HG03060 (cell line): ENCODE data around the gene MYH10.
"Not testable (repeated sequence)": the region's sequence is repeated elsewhere in the genome, so short reads cannot be mapped to it uniquely, and the experiment has no call there.

Source experiments
- ATAC-seq: cut with Tn5 transposase; IDR thresholded peaks from one replicate; pipeline ENCODE4 v1.9.1; 2021; ENCODE audit warnings: low read depth, moderate number of reproducible peaks; ENCODE audit not compliant: unreplicated experiment

MYH10 gene

GRCh38 chr17:8558144-8558543 is 72.4 kb downstream of the MYH10 start:
- no peak for ATAC-seq

DNA sequence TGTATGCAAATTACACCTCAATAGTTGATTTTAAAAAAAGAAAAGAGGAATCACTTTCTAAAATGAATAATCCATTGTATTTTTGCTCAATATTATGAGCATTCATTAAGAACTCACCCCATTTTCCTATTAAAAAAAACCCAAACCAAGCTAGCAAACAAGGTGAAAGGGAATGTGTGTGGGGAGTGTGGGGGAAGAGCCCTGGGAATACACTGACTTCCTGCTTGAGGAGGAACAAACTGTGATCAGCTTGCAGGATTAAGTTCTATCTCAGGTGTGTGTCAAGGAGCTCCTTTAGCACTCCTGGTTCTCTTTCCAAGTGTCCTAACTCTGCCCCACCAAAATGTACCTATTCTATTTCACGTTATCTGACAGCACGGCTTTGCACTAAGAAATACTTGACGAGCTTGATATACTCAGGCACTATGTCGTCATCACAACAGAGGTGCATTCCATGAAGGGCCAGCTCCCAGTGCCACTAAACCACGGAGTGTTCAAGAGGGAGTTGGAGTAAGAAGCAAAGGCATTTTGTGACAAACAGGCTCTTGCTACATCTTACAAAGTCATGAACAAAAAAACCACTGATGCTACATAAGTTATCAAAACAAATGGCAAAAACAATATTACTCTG is 73.2 kb downstream of the MYH10 start:
- no peak for ATAC-seq

- ATAC-seq, result no peak
Observed at GRCh38 chr17:8556074-8556473, 74.5 kb downstream of the MYH10 start.

DNA sequence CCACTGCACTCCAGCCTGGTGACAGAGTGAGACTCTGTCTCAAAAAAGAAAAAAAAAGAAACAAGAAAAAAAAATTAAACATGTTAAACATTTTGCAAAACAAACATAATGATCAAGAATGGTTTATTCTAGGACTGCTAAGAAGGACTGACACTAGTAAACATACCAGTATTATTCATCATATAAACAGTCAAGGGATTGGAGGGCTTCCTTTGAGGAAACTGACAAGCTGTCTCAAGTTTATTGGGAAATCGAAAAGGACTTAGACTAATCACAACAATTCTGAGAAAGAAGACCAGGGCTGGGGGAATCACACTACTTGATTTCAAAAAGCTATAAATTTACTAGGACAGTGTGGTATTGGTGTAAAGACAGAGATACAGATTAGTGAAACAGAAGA is 75.5 kb downstream of the MYH10 start:
- ATAC-seq, result no peak

DNA sequence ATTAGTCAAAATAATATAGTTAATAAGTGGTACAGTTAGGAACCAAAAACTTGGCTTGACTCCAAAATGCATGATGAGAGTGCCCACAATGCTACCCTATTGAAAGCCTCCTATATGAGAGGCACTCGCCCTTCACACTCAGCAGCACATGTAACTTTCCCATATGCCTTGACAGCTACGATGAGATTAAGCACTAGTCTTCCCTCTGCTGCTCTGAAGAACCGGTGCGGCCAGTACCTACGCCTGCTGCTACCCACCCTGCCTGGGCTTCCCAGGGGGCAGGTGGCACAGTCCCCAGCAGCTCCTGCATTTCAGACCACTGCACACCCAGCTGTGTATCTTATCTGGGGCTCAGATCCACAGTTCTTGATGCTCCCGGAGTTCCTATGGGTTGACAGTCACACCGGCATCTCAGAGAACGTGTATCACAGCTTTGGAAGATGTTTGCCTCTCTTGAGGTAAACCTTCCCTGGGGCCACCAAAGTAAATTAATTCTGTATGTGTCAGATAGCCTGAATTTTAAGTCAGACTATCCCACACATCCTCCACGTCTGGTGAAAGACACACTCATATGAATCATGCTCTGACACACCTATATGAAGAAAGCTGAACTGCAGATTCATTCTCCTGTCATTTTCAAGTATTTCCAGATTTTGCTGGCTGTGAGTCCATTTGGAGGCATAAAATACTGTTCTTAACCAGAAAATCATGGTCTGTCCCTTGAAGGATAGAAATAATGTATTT is 77.8 kb downstream of the MYH10 start:
- no peak for ATAC-seq

DNA sequence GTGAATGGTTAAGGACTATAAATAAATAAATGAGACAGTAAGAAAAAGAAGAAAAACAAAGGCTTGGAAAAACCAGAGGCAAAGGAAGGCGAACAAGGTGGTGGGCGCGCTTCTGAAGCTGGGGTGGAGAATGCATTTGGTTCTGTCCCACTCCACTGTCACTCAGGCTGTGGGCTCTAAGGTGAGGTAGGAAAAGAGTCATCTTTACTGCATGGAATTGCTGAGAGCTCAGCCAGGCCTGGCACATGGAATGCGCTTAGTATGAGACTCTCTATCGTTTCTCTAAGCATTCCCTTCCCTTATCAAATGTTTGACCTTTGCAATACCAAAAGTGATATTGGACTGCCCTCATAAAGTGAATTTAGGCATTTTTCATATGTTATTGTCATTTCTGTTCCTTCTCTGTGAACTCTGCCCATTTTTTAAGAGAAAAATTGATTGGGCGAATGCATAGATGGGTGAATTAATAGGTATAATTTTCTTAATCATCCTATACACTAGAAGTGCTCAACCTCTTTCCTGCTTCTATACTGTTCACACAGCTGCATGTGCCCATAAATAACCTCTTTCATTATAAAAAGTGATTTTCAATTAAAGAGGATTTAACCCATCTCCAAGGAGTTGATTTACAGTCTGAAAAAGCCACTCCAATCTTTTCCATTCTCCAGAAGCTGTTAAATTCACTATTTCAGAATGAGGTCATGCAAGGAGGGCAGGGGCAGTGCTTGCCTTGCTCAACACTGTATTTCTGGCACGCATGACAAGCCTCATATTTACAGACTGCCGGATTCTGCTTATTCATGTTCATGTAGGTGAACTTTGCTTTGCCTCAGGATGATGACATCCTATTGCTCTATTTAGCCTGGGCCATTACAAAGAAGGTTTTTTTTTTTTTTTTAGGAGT is 87.7 kb downstream of the MYH10 start:
- no peak for ATAC-seq

DNA sequence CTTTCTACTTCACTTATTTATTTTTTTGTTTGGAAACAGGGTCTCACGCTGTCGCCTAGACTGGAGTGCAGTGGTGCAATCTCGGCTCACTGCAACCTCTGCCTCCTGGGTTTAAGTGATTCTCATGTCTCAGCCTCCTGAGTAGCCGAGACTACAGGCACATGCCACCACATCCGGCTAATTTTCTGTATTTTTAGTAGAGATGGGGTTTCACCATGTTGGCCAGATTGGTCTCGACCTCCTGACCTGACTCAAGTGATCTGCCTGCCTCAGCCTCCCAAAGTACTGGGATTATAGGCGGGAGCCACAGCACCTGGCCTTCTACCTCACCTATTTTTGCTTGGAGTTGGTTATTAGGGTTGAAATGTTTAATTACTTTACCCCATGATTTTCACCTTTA is 90.5 kb downstream of the MYH10 start:
- ATAC-seq, result not testable (repeated sequence)

DNA sequence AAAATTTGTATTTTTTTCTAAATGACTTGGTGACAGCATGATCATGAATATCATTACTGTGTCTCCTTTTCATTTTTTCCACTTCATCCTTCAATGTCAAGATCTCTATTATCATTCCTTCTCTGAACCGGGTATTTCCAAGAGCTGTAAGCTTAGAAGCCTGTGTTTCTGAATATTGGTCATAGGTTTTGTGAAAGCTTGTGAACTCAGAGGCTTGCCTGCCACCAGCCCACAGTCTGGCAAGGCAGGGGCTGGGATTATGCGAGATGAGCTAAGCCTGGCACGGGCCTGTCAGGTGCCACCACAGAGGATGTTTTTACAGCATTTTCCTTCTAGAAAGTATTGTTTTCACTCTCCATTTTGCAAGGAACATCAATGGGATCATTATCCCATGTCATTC is 92.8 kb downstream of the MYH10 start:
- no peak for ATAC-seq

DNA sequence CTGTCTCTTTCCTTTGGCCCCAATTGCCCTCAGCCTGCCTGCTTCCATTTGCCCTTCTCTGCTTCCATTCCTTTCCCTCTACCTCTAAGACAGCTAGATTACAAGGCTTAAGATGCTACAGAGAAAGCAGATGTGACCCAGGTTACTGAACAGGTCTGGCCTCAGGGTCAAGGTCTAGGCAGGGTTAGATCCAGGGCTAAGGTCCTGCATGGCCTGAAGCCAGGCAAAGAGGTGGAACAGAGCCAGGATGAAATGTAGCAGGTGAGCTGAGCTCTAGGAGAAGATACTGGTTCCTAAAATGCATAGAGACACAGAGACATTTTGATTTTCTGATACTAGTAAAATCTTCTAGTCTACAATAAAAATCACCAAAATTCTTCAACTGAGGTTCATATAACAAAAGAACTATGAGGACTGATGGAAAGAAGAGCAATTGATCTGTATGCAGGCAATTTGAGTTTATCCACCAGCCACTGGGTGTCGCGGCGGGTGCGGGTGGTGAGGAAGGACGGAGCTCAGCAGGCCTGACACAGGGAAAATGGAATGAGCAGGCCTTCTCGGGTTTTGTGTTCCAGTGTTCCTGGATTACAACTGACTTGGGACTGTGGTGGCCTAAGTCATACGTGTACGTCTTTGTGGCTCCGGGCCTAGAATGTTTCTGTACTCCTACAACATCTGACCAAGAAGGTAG is 95.9 kb downstream of the MYH10 start:
- no peak for ATAC-seq

DNA sequence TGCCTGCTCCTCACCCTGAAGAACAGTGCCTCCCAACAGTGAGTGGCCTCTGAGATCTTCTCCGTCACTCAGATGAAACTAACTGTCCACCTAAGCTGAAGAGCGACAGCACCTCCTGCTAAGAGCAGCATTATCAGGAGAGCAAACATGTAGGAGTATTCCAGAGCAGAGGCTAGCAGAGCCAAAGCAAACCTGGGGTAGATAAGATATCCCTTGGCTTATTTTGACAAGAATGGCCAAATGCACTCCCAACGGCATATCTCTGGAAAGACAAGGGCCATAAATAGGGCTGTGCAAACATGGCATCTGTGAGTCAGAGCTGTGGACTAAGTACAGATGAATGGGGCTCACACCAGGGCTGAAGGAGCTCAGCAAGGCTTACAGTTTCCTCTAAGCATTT is 98.5 kb downstream of the MYH10 start:
- no peak for ATAC-seq

DNA sequence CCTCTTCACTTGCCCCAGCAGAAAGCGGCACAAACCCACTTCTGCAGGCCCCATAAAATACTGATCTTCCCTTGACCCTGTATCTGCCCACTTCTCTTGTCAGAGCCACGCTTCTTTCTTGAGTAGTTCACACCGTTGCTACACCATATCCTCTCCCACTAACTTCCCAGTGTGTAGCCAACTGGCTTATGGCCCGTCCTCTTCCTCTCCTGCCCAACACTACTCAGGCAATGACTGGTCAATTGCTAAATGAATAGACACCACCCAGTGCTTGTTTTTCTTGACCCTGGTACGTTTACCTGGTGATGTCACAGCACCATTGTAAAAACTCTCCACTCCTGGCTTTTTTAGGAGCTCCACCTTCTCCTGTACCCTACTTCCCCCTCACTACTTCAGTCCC is 107.9 kb downstream of the MYH10 start:
- ATAC-seq, result no peak

DNA sequence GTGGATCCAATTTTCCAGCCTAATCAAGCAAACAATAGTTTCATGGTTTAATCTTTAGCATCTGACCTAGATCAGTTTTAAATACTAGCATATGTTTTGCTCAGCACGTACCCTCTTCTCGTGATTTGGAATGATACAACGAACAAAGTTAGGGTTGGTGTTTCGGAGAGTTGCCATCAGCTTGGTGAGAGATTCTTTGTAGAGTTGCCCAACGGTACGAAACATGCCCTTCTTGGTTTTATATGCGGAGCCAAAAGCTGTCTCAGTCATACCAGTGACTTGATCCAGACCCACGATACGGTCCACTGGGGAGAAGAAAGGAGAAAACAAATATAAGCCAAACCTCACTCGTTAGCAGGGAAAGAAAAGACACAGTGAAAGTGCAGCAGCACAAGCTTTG is 109.5 kb downstream of the MYH10 start:
- ATAC-seq, result no peak

DNA sequence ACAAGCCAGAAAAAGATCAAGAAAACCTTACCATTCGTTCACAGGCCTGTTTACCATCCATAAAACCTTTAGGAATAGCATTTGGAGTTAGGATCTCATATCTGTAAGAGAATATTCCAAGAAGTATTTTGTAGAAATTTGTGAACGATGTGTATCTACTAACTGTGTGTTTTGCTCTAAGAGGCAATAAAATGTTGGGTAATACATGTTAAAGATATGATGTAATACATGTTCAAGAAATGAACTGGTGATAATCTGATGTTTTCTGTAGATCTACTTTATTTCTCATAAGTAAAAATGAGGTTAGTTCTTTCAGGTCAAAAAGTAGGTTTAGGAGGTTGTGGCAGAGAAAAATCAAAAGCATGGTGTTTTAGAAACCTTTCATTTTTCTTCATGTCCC is 111.7 kb downstream of the MYH10 start:
- no peak for ATAC-seq

DNA sequence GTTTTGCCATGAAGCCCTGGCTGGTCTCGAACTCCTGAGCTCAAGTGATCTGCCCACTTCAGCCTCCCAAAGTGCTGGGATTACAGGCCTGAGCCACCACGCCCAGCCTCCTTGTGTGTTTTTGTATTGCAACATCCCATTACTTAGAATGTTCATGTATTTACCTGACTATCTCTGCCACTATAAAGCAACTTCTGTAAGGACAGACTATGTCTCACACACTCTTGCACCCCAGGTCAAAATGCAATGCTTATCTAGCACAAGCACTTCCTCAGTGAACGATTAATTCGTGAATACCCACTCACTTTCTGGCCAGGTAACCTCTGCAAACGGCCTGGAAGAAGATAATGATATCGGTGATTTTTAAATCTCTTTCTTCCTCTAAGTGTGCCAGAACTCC is 112.2 kb downstream of the MYH10 start:
- no peak for ATAC-seq

DNA sequence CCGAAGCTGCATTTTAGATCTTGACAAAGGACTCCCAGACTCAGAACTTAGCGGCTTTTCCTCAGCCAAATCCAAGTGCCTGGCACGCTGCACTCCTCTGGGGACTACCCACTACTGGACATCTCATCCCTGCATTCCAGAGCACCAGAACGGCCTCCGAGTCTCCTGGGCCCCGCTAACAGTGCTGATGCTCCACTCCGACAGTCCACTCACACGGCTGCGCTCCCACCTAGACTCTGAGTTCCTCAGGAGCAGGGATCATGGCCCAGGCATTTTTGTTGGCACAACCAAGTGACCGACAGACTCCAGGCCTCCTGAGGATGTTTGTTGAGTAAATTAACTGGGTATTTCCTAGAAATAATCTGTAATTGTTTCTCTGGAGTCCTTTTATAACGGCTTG is 115.7 kb downstream of the MYH10 start:
- no peak for ATAC-seq

GRCh38 chr17:8506145-8506544 is 124.4 kb downstream of the MYH10 start:
- ATAC-seq, result no peak

DNA sequence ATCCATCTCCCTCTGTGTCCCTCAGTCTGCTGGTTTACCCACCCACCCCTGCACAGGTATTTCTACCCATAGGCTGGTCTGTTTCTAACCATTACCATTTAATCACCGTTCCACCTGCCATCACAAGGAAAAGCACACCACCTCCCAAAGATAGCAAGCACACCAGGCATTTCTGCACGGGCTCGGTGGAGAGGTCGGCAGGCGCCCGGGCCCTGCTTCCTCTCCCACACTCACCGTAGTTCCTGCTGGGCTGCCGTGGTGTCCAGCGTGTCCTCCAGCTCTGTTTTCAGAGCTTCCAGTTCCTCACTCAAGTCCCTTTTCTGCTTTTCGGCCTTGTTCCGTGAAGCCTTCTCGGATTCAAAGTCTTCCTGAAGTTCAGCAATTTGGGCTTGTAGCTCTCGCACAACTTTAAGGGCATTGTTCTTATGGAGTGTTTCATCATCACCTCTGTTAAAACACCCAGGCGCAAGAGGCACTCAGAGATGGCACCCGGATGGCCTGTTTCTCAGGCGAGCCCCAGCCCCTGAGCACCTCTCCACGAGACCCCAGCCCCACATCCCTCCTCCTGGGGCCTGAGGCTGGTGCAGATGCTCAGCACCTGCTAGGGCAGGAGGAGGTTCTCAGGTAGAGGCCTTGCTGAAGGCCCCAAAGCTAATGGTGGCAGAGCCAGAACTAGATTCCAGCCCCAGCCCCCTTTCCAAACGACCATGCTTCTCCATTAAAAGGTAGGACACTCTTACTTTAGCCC is 125.9 kb downstream of the MYH10 start:
- no peak for ATAC-seq

GRCh38 chr17:8503807-8504206 is 126.7 kb downstream of the MYH10 start:
- ATAC-seq, result no peak

DNA sequence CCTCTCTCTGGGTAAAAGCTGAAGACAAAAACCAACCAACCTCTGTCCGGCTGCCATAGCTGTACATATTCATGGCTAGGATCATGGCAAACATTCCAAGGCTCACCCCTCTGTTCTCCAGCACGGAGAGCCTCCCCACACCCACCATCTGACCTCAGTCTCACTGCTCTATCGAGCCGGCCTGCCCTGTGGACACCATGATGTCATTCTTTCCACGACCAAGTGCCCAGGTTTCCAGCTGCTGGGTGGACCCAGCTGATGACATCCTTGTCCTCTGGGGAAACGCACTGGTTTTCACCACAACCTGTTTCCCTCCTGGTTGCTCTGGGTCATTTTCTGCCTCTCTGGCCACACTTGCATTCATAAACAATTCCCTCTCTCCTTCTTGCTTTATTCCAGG is 127.2 kb downstream of the MYH10 start:
- ATAC-seq, result no peak

- ATAC-seq, result no peak
Observed at GRCh38 chr17:8502126-8502525, 128.4 kb downstream of the MYH10 start.
